GM21786 (cell line): ENCODE results near the gene KLF7.
"Not testable (repeated sequence)": the region's sequence is repeated elsewhere in the genome, so short reads cannot be mapped to it uniquely, and the experiment has no call there.

Source experiments
- ATAC-seq: cut with Tn5 transposase; IDR thresholded peaks from one replicate; pipeline ENCODE4 v1.9.1; 2021; ENCODE audit not compliant: unreplicated experiment

Gene KLF7

DNA sequence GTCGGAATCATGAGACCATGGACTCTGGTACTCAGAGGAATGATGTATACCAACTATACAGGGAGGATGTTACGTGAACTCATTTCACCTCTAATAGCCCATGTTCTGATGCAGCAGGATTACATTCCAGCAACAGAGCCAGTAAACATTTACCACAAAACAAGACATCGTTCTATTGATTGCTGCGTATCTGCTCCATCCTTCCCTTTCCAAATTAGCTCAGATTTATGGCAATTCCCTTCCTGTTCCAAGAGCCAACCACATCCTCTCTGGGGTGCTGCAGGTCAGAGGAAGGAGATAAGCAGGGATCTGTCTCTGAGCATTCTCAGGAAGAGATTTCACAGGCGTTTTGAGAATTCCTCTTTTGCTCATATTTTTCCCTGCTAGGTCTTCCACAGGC is 98.3 kb downstream of the KLF7 start:
- ATAC-seq: no peak

- ATAC-seq: no peak
Observed at GRCh38 chr2:207066791-207067460, 98.8 kb downstream of the KLF7 start.

- no peak for ATAC-seq
Observed at GRCh38 chr2:207066166-207066565, 99.6 kb downstream of the KLF7 start.

DNA sequence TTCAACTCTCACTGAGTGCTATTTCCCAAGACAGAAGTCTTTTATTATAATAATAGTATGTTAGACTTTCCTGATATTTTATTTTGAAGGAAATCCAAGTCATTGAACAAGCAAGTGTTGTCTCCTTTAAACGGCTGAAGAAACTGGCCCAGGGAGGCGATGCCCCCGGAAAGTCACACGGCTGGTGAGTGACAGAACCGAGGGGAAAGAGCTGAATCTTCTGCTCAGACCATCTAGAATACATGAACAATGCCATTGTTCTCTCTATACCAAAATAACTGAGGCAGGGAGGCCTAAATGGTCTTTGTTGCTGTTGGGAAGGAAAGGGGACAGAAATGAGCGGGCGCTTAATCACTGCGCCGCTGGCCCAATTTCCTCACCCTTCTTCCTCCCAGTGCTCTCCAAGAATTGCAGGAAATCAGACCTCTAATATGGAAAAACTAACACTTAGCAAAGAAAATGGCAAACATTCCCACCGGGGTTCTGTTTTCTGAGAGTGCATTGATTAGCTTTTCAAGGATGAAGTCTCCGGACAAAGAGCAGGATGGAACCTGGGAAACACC is 101.5 kb downstream of the KLF7 start:
- no peak for ATAC-seq

- no peak for ATAC-seq
Observed at GRCh38 chr2:207061181-207061580, 104.6 kb downstream of the KLF7 start.

- ATAC-seq: no peak
Observed at GRCh38 chr2:207055257-207055656, 110.5 kb downstream of the KLF7 start.

- no peak for ATAC-seq
Observed at GRCh38 chr2:207054521-207054920, 111.2 kb downstream of the KLF7 start.

- ATAC-seq: no peak
Observed at GRCh38 chr2:207051385-207051965, 114.3 kb downstream of the KLF7 start.

GRCh38 chr2:207049122-207049521 is 116.6 kb downstream of the KLF7 start:
- ATAC-seq: no peak

DNA sequence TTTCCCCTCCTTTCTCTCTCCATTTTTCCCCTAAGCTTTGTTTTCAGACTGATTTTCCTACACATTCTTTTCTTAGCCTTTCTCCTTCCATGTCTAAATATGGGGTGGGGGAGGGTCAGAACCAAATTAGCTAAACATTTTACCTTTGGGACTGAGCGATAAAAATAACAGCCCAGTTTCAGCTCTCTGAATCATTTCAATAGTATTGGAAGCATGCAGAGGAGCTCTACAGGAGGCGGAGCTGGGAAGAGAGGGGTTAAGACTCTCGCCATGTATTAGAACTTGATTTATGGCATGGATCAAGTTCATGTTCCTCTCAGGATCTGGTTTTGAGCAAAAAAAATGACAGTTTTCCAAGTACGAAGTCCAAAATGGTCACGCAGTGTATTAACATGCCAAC is 117.3 kb downstream of the KLF7 start:
- ATAC-seq: no peak

GRCh38 chr2:207046724-207047123 is 119.0 kb downstream of the KLF7 start:
- no peak for ATAC-seq

DNA sequence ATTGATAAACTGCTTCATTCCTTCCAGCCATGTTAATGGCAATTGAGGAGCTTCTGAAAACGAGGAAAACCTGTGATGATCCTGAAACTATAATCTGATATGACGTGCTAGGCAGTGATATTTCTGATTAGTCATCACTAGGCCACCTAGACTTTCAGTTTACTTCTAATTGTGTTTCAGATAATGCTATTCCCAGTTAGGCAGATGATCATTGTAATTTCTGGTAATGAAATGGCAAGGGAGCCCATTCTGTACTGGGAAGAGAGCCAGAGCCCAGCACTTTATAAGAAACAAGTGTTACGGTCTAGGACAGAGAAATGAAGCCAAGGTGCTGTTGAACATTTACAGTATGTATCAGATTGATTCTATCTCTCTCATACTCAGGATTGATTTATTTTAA is 120.2 kb downstream of the KLF7 start:
- ATAC-seq: no peak

GRCh38 chr2:207044379-207045362 is 121.1 kb downstream of the KLF7 start:
- no peak for ATAC-seq

DNA sequence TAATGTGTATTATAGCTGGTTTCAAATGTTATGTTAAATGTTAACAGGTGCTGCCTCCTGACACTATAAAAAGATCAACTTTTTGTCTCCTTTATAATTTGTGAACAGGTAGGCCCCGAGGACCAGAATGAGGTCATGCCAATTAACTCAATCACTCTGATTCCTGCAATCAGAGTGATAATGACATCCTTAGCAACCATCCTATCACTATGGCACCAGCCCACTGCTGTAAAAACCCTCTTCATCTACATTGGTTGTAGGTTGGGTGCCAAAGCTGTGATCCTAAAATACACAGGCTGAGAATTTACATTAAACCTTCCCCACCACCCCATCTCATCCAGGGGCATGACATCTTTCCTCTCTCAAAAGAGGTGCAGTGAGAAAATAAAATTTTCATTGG is 122.9 kb downstream of the KLF7 start:
- ATAC-seq: no peak

- no peak for ATAC-seq
Observed at GRCh38 chr2:207041786-207042554, 123.8 kb downstream of the KLF7 start.

DNA sequence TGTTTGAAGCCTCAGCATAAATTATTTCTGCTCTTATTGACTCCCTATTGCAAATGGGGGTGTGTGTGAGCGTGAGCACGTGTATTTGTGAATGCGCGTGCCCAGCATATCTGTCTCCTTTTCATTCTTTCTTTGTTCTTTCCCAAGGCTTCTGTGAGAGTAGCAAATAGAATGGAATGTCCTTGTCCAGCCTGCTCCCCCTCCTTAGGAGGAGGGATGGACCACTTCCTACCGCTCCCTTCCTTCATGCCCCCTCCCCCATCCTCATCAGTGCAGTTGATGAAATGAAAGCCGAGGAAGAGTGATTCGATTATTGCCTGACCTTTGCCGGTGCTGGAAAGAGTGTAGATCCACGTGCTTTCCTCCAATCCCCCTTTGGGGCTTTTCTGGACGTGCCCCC is 124.5 kb downstream of the KLF7 start:
- no peak for ATAC-seq

DNA sequence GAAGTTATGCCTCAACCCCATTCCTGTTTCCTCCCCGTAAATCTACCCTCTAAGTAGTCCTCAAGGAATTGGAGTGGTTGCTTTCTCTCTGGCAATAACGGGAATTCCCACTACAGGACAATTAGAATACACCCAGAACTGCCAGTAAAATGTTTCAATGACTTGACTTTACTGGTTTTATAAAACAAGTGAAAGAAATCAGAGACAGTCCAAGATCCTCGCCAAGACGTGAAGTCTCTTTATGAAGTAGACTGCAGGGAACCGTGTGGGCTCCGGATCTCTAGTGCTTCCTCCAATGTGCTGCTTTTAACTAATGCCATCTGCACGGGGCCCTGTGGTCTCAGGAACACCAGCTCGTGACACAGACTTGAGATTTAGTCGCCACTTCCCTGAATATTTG is 125.1 kb downstream of the KLF7 start:
- no peak for ATAC-seq

DNA sequence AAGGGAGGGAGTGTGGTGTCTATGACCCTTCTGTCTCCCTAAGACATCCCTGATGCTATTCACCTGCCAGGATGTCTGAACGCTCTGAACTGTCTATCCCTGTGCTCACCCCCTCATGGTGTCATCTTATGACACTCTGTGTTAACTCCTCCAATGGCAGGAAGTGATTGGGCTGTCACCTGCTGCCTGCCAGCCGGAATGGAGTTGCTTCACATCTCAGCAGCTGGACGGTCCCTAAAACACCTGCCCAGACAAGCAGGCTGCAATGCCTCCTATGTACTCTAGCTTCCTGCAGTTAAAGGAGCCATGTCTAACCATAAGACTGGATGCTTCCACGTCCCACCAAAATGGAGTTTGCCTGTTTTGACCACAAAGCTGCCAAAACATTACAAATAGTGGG is 126.5 kb downstream of the KLF7 start:
- ATAC-seq: no peak

GRCh38 chr2:207038299-207038698 is 127.4 kb downstream of the KLF7 start:
- no peak for ATAC-seq

- ATAC-seq: no peak
Observed at GRCh38 chr2:207037896-207038295, 127.9 kb downstream of the KLF7 start.

GRCh38 chr2:207037023-207037422 is 128.7 kb downstream of the KLF7 start:
- ATAC-seq: not testable (repeated sequence)
